NK-92 treated with Interleukin-12 subunit alpha and Interleukin-12 subunit beta, amount 100 ng/mL, for 24 hours (cell line): ENCODE data around the gene PRKD3.
"Not testable (repeated sequence)": the region's sequence is repeated elsewhere in the genome, so short reads cannot be mapped to it uniquely, and the experiment has no call there.

Experiments used
- DNase-seq: peaks from one replicate; lab custom pipeline; 2025; lab: John Stamatoyannopoulos, UW

Gene PRKD3

DNA sequence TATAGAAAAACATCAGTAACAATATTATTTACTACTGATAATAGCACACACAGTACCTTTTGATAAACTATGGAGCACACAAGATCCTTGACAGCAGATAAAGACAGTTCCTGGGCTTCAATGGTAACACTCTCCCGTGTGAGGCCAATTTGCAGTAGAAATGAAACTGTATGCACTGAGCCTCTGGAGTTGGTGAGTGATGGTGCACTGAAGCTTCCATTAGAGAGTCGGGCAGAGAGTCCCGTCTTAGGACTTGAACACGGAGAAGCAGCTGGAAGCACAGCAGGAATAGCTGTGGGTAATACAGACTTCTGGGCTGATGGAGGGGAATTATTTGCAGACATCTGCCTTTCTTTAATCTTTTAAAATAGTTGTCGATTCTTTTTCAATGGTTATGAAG is 8.5 kb downstream of the PRKD3 start:
- DNase-seq = no peak

DNA sequence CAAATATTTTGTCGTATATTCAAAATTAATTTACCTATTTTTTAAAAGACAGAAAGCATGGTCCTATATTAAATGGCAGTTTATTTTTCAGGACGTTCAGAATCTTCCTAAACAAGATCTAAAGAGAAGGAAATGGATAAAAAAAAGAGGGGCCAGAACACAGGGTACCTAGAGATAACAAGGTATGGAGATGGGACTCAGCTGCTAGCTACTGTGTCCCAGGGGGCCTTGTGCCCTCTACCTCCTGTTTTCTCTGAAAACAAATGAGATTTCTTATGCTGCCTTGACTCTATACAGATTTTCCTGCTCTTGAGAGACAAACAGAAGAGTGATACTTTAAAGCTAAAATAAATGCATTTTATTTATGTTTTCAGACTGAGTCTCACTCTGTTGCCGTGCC is 9.3 kb downstream of the PRKD3 start:
- DNase-seq = no peak

DNA sequence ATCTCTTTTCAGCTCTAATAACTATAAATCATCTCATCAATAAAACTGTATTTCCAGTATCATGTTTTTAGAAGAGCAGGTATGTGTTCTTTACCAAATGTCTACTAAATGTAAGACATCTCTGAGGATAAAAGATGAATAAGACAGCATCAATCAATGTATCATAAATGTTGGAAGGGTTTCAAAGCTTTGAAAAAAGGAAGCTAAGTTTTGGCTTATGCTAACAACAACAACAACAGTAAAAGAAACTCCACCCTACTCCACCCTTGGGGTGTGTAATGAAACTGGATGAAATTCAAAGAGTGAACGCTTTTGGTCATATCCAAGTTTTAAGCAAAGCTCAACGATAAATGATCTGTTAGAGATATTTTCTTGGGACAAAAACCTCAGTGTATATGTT is 17.1 kb downstream of the PRKD3 start:
- no peak for DNase-seq

DNA sequence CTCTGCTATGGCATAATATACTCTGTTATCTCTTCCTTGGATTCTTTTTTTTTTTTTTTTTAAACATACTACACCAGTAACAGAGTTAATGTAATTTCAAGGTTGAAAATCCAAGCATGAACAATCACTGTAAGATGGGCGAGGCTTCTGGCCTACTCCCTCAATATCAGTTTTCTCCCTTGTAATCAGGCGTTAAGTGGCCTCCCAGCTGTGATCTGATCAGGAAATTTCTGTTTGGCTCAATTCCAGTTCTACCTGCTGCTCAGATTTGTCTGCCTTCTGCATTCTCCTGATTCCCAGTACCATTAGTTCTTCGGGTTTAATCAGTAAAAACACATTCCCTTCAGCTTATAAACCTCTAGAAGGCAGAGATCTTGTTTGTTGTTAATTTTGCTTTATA is 18.6 kb downstream of the PRKD3 start:
- no peak for DNase-seq

DNA sequence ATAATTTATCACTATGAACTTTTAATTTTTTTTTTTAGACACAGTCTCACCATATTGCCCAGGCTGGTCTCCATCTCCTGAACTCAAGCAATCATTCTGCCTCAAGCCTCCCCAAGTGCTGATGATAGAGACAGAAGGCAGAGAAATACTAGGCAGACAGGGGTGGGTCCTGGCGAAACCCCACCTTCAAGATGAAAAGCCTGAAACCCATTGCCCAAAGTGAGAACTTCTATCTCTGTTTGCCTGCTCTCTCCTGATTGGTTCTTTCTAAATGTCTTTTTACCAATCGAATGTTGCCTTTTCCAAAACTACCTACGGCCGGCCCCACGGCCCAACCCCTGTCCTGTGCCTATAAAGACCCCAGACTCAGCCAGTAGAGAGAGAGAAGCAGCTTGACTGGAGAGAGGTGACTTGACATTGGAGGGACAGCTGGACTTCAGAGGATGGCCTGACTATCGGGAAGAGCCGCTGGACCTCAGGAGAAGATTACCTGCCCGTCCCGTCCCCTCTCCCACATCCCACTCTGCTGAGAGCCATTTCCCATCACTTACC is 21.9 kb downstream of the PRKD3 start:
- DNase-seq = no peak

DNA sequence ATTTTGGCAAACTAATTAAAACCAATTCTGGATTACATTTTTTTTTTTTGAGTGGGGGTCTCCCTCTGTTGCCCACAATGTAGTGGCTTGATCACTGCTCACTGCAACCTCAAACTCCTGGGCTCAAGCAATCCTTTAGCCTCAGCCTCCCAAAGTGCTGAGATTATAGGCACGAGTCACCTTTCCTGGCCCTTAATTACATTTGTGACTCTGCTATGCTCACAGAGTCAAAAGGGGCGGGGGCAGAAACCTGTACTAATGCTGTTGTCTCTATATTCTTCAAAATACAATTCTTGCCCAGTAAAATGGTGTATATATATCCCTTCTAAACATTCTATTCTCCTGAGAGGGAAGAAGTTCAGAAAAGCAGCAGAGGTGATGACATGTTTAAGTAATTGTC is 23.2 kb downstream of the PRKD3 start:
- DNase-seq = no peak

DNA sequence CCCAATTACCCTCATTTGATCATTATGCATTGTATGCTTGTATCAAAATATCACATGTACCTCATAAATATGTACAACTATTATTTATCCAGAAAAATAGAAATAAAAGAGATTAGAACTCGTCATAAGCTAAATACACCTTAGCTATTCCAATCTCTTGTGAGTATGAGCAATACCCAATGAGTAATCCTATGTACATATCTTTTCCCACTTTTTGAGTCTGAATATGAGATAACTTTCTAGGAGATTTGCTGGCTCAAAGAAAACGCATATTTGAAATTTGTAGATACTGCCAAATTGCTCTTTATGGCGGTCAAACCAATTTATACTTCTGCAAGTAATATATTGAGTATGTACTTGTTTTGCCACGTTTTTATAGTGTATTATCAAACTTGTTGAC is 24.1 kb downstream of the PRKD3 start:
- DNase-seq = no peak

DNA sequence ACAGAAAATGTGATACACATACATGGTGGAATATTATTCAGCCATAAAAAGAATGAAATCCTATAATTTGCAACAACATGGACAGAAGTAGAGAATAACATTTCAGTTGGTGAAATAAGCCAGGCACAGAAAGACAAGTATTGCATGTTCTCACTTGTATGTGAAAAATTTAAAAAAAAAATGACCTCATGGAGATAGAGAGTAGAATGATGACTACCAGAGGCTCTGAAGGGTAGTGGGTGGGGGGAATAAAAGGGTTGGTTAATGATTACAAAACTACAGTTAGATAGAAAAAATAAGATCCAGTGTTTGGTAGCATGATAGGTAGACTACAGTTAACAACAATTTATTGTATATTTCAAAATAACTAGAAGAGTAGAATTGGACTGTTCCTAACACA is 24.5 kb downstream of the PRKD3 start:
- DNase-seq = no peak

DNA sequence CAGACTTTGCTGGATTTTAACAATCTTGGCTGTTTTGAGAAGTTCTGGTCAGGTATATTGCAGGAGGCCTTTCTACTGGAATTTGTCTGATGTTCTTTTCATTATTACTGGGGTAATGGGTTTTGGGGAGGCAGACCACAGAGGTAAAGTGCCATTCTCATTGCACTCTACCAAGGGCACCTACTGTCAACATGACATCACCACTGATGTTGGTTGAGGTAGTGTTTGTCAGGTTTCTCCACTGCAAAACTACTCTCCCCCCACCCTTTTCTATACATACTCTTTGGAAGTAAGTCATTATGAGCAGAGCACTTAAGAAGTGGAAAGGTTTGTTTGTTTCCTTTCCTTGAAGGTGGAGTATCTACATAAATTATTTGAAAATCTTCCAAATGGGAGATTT is 27.0 kb downstream of the PRKD3 start:
- no peak for DNase-seq

DNA sequence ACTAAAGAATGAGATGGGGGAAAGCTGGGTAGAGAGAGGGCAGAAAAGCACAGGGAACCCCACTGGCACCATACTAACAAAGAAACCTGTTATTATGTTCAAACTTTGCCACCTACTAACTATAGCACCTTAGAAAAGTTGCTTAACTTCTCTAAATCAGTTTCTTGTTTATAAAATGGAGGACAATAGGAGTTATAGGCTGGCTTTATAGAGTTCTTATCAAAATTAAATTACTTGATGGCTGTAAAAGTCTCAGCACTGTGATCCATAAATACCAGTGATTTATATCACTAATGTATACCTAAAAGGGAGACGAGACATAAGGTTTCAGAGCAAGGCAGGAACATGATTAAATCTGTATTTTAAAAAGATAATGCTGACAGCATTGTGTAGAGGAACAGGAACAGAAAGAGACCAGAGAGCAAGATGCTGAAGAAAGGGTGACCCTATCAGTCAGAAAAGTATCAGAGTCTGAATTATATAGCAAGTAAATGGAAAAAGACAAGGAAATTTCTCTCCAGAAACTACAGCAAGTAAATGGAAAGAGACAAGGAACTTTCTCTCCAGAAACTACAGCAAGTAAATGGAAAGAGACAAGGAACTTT is 29.1 kb downstream of the PRKD3 start:
- no peak for DNase-seq

DNA sequence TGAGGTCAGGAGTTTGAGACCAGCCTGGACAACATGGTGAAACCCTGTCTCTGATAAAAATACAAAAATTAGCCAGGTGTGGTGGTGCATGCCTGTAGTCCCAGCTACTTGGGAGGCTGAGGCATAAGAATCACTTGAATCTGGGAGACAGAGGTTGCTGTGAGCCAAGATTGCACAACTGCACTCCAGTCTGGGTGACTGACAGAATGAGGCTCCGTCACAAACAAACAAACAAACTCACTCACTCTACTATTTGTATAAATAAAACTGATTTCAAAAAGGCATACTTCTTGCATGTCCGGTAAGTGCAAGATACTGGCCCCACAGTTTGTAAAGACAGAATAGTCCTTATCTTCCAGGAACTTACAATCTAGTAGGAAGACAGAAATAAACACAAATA is 29.8 kb downstream of the PRKD3 start:
- DNase-seq = not testable (repeated sequence)

DNA sequence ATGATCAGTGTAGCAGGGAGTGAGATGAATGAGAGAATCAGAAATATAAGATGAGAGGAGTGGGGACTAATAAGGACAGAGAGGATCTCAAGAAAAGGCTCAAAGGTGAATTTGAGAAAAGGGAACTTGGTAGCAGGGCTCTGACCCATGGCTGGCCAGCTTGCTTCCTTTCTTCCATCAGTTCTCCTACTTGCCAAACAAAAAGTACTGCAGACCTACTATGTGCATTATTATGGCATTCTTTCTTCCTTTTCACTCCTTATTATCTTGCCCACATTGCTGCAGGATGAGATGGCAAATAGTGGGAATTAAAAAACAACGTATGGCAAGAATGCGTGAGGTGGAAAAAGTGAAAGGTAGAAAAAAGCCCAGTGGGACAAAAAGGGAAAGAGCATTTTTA is 33.0 kb downstream of the PRKD3 start:
- DNase-seq = no peak

DNA sequence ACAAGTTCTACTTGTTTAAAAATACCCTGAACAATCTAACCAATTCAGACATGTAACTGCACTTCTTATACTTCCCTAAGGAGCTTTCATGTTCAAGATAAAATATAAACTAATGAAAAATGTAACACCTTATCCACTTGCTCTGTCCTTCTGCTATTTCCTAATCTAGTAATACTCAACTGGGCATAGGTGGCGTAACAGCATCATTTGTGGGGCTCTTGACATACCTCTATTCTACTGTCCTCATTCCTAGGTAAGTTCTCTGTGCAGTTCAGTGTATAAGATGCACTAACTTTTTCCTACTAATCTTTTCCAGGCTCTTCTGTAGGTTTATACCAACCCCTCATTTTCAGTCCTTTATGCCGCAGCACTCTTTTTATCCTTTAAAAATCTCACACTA is 36.7 kb downstream of the PRKD3 start:
- no peak for DNase-seq

DNA sequence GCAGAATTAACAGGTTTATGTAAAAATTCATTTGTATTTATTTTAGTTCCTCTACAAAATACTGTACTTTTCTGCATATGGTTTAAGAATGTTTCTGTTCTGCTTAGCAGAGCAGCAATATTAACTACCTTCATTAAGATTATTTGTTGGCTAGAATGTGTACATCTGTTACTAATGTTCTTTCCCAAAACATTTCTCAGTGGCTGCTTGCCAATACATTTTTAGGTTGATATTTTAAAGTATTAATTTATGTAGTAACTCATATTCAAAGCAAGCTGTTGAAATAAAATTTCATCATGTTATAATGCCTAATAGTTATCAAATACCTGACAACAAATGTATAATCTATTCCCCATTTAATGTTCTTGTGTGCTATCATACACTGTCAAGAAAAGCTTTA is 40.3 kb downstream of the PRKD3 start:
- DNase-seq = no peak

DNA sequence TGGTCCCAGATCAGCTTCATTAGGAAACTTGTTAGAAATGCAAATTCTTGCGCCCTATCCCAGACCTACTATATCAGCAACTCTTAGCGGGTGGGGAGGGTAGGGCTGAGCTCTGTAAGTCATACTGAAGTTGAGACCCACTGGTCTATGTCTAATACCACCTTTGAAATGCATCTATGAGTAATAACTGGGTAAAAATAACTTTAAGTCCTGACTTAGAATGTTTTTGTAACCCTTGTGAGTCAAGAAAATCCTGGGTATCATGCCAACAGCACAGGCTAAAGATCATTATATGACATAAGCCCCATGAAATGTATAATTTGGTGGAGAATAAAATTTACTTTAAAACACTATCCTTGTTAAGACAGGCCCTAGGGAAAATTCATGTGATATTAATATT is 41.4 kb downstream of the PRKD3 start:
- DNase-seq = no peak

DNA sequence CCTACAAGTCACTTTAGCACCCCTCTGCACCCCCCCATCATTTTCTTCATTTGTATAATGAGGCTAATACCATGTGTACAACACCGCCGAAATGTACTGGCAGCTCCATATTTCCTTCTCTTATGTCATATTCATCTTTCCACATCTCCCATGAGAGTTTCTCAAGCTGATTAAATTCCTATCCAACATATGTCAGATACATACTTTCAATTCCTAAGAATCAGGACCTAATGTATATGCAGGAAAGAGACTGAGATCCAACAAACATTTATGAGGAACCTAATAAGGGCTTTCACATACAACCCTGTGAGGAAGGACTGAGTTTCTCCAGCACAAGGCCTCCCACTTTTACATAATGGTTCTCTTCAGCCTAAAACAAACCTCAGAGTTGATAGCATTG is 41.9 kb downstream of the PRKD3 start:
- DNase-seq = no peak

DNA sequence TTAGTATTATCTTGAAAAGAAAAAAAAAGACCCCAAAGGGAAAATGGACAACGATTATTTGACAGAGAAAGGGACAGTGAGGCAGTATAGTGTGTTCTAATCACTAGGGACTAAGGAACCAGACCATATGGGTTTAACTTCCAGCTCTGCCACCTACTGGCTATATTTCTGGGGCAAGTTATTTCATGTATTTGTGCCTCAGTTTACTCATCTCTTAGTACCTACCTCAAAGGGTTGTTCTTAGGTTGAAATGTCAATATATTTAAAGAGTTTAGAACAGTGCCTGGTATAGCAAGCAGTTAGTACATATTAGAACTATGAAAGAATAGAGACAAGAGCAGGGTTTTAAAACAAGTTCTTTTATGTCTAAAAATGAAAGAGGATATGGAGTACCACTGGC is 42.7 kb downstream of the PRKD3 start:
- DNase-seq = no peak

DNA sequence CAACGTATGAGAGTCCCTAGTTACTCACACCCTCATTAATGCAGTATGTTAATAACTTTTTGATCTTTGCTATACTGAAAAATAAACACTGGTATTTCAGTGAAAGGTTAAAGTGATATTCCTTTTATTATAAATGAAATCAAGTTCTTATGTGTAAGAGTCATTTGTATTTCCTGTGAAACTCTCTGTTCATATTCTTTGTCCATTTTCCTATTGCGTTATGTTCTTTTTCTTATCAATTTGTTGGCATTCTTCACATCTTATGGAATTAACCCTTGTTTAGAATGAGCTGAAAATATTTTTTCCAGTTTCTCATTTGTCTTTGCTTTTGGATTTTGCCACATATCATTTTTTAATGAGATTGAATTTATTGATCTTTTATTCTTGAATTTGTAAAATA is 48.3 kb downstream of the PRKD3 start:
- no peak for DNase-seq
